Measurements from ENCODE around the gene SYCE3. TPM values are rescaled to one million over a fixed set of nuclear protein-coding genes. Genes with fewer than 3 reads are reported as not detected.

Gene SYCE3
- total RNA-seq, 1 donor from 2014 or later = not detected

DNA sequence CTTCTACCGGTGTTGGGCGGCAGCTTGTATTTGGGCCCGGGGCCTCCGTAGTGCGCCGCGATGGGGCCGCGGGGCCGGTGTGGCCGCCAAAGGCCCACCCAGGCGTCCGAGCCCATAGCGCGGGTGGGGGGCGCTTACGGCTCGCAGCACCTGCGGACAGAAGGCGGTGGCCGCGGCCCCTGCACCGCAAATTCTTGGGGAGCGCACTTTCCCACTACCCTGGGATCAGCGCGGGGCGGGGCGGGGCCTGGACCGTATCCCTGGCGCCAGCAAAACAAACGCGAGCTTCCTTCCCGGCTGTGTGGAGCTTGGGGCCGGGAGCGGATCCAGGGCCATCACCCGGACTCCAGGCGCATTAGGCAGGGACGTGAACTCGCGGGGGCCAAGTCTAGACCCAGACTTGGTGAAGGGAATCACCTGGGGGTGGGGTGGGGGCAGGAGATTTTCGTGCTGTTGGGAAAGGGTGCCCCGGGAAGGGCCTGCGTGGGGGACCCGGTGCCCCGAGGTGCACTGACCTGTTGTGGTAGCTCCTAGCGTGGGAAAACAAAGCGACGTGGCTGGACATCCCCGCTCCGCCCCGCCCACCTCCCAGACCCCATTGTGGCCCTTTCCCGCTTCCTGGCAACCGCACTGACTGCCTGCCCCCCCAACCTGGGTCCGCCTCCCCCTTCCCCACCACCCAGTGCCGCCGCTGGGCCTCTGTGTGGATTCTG is 30.6 kb downstream of the SYCE3 start:
- peaks cover 23% of the 10 kb centered on the region for H3K27me3 Mint-ChIP-seq (ENCODE audit: unreplicated experiment)
- peaks cover 12% of the 10 kb centered on the region for H3K9me3 Mint-ChIP-seq (ENCODE audit: unreplicated experiment)
- no peak overlapping the region for H3K27ac Mint-ChIP-seq (ENCODE audit: unreplicated experiment)

DNA sequence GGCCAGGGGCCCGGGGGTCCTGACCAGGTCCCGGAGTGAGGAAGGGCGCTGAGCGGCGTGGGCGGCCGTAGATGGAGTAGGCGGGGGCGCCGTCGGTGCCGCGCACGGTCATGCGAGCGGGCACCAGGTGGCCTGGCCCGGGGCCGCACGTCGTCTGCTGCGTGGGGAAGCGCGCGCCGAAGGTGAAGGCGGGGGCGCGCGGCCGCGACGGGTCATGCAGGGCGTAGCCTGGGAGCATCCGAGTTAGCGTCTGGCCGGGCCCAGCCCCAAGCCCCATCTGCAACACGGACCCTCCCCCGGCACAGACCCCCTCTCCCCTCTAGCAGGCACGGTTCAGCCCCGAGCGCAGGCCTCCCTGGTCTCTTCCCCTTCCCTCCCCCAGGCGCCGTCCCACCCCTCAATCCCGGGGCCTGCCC is 31.2 kb downstream of the SYCE3 start:
- Mint-ChIP-seq H3K4me3 (ENCODE audit: unreplicated experiment) (no peak overlapping the region), H3K4me1 (ENCODE audit: low read depth, unreplicated experiment) (peaks cover 8% of the 10 kb centered on the region), H3K36me3 (ENCODE audit: unreplicated experiment) (no peaks in the 10 kb centered on the region), H3K27me3 (ENCODE audit: unreplicated experiment) (peaks cover 25% of the 10 kb centered on the region), H3K27ac (ENCODE audit: unreplicated experiment) (no peak overlapping the region), H3K9me3 (ENCODE audit: unreplicated experiment) (peaks cover 12% of the 10 kb centered on the region)
- peak; percentile 35 for DNase-seq
- TF ChIP-seq CTCF (IDR thresholded peaks at IDR 0.05; ENCODE audit: partially characterized antibody, unreplicated experiment) = no peak

More for the DNA sequence above, 30.6 kb downstream of the SYCE3 start:
- no peak for TF ChIP-seq CTCF (IDR thresholded peaks at IDR 0.05; ENCODE audit: partially characterized antibody, unreplicated experiment)
- DNase-seq = peak; percentile 70
- H3K4me1 Mint-ChIP-seq (ENCODE audit: low read depth, unreplicated experiment) = peaks cover 6% of the 10 kb centered on the region
- peak overlapping the region; percentile 55 for H3K4me3 Mint-ChIP-seq (ENCODE audit: unreplicated experiment)
- no peaks in the 10 kb centered on the region for H3K36me3 Mint-ChIP-seq (ENCODE audit: unreplicated experiment)

DNA sequence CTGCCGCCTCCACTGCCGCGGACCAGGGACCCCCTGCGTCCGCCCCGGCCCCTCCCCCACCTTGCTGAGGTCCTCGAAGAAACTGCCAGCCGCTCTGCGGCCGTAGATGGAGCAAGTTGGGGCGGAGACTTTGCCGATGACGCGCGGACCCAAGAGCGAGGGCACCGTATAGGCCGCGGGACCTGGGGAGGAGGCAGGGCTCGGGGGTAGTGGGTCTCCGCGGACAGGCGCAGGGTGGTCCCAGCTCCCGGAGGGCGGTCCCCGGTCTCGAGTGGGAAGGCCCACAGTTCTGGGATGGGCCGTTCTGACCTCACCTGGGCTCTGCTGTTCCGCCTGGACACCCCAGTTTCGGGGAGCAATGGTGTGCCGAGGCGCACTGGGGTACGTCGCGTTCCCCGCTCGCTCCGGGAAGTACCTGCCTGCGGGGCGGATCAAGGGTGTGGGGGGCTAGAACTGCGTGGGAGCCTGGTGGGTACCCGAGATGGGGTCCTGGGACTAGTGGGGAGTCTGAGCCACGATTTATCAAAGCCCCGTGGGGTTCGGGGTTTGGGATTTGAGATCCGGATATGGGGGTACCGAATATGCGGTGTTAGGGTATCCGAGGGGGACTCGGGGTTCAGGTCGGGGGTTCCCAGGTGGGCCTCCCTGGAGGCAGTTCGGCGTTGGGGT is 31.7 kb downstream of the SYCE3 start:
- Mint-ChIP-seq H3K4me1 (ENCODE audit: low read depth, unreplicated experiment) (peaks cover 8% of the 10 kb centered on the region), H3K27ac (ENCODE audit: unreplicated experiment) (no peak overlapping the region), H3K9me3 (ENCODE audit: unreplicated experiment) (peaks cover 10% of the 10 kb centered on the region), H3K36me3 (ENCODE audit: unreplicated experiment) (no peaks in the 10 kb centered on the region), H3K27me3 (ENCODE audit: unreplicated experiment) (peaks cover 25% of the 10 kb centered on the region), H3K4me3 (ENCODE audit: unreplicated experiment) (peak overlapping the region; percentile 65)
- TF ChIP-seq CTCF (IDR thresholded peaks at IDR 0.05; ENCODE audit: partially characterized antibody, unreplicated experiment) = no peak
- DNase-seq = peak; percentile 74

DNA sequence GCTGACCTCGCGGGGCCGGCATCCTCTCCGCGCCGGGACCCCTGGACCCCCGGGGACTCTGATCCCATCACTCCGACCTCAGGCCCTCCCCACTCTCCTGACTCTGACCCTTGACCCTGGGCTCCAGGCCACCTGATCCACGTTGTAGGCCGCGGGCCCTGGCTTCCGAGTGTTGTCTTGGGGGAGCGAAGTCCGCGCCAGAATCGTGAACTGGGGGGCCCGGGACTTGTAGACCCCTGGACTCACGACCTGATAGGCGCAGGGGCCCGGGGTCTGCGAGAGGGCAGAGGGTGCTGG is 32.2 kb downstream of the SYCE3 start:
- Mint-ChIP-seq H3K27ac (ENCODE audit: unreplicated experiment) (no peak overlapping the region), H3K27me3 (ENCODE audit: unreplicated experiment) (peaks cover 25% of the 10 kb centered on the region), H3K4me1 (ENCODE audit: low read depth, unreplicated experiment) (peaks cover 8% of the 10 kb centered on the region), H3K36me3 (ENCODE audit: unreplicated experiment) (no peaks in the 10 kb centered on the region), H3K9me3 (ENCODE audit: unreplicated experiment) (peaks cover 10% of the 10 kb centered on the region), H3K4me3 (ENCODE audit: unreplicated experiment) (peak overlapping the region; percentile 46)
- TF ChIP-seq CTCF (IDR thresholded peaks at IDR 0.05; ENCODE audit: partially characterized antibody, unreplicated experiment) = no peak
- DNase-seq = no peak
